CD14-positive monocyte (primary cell): ENCODE data around the gene BRS3. TPM values are rescaled to one million over a fixed set of nuclear protein-coding genes. Genes with fewer than 3 reads are reported as not detected.

ENCODE experiments used
- DNase-seq, 3 donors: peaks; one replicate each; pipeline ENCODE4 v3.0.0-alpha.2; 2011 to 2022
- H2AFZ ChIP-seq: 2 replicates; pipeline ENCODE4 v1.6.0; 2012; ENCODE audit warnings: mild to moderate bottlenecking, low read depth, low read length, inconsistent platforms; ENCODE audit not compliant: insufficient read depth, poor library complexity, severe bottlenecking
- H3K27ac ChIP-seq, 2 donors: 1 replicate in 1 of 2; 2 replicates in 1 of 2; pipeline ENCODE4 v1.5.1; 2012 to 2013; ENCODE audit warnings: low read length in 2 of 2, control low read depth in 1 of 2, inconsistent platforms in 1 of 2, low read depth in 1 of 2, mild to moderate bottlenecking in 1 of 2
- H3K27me3 ChIP-seq, 2 donors: one replicate each; pipeline versions ENCODE4 v1.6.0 to v1.6.1; 2011 to 2013; ENCODE audit warnings: low read length in 2 of 2; ENCODE audit not compliant: control insufficient read depth in 2 of 2, insufficient read depth in 2 of 2
- H3K36me3 ChIP-seq, 2 donors: replicated peaks in 1 of 2; 1 replicate in 1 of 2; 2 replicates in 1 of 2; pipeline versions ENCODE4 v1.5.1 to v1.6.1; 2012 to 2013; ENCODE audit warnings: low read length in 2 of 2, control low read depth in 1 of 2, inconsistent platforms in 1 of 2, mild to moderate bottlenecking in 1 of 2; ENCODE audit not compliant: insufficient read depth in 2 of 2, control insufficient read depth in 1 of 2
- H3K4me1 ChIP-seq, 2 donors: 1 replicate in 1 of 2; 2 replicates in 1 of 2; pipeline versions ENCODE4 v1.5.1 to v1.6.1; 2012 to 2013; ENCODE audit warnings: low read length in 2 of 2, control low read depth in 1 of 2, inconsistent platforms in 1 of 2, mild to moderate bottlenecking in 1 of 2, moderate library complexity in 1 of 2; ENCODE audit not compliant: insufficient read depth in 2 of 2, control insufficient read depth in 1 of 2
- H3K4me2 ChIP-seq: replicated peaks from 2 replicates; pipeline ENCODE3; 2012; ENCODE audit warnings: low read length, moderate library complexity, mild to moderate bottlenecking; ENCODE audit not compliant: poor library complexity, severe bottlenecking; ENCODE audit errors: extremely low read depth
- H3K4me3 ChIP-seq, 3 experiments: fragments of 200-600 bp in 1 of 3; sonication (generic) in 1 of 3; replicated peaks in 1 of 3; 1 replicate in 2 of 3; 2 replicates in 1 of 3; pipeline ENCODE4 v1.5.1; 2011 to 2013; ENCODE audit warnings: low read length in 3 of 3, mild to moderate bottlenecking in 3 of 3, control low read depth in 2 of 3, low read depth in 2 of 3, inconsistent platforms in 1 of 3, moderate library complexity in 1 of 3
- H3K79me2 ChIP-seq: 2 replicates; pipeline ENCODE4 v1.6.0; 2012; ENCODE audit warnings: mild to moderate bottlenecking, control low read depth, inconsistent platforms, low read length, moderate library complexity; ENCODE audit not compliant: insufficient read depth
- H3K9ac ChIP-seq: 2 replicates; pipeline ENCODE4 v1.6.0; 2017; ENCODE audit warnings: low read length, mild to moderate bottlenecking; ENCODE audit not compliant: insufficient read depth, poor library complexity, severe bottlenecking
- H3K9me3 ChIP-seq, 2 donors: replicated peaks in 1 of 2; 1 replicate in 1 of 2; 2 replicates in 1 of 2; pipeline versions ENCODE4 v1.5.1 to v1.6.1; 2012 to 2013; ENCODE audit warnings: low read length in 2 of 2, control low read depth in 1 of 2; ENCODE audit not compliant: control insufficient read depth in 1 of 2, insufficient read depth in 1 of 2
- H4K20me1 ChIP-seq: 2 replicates; pipeline ENCODE4 v1.6.0; 2012; ENCODE audit warnings: mild to moderate bottlenecking, low read length, control low read depth, moderate library complexity; ENCODE audit not compliant: insufficient read depth
- H3K27ac Mint-ChIP-seq, 7 donors: one replicate each; pipeline ENCODE4 v1.8.0; 2020; ENCODE audit warnings: mild to moderate bottlenecking in 7 of 7, mixed read lengths in 7 of 7, moderate library complexity in 6 of 7, inconsistent platforms in 2 of 7
- H3K27me3 Mint-ChIP-seq, 3 donors: one replicate each; pipeline ENCODE4 v1.8.0; 2021 to 2022; ENCODE audit warnings: low read depth in 3 of 3, mild to moderate bottlenecking in 3 of 3, mixed read lengths in 3 of 3, moderate library complexity in 3 of 3, inconsistent platforms in 1 of 3
- H3K36me3 Mint-ChIP-seq, 2 donors: one replicate each; pipeline ENCODE4 v1.8.0; 2020; ENCODE audit warnings: mixed read lengths in 2 of 2, inconsistent platforms in 1 of 2, mild to moderate bottlenecking in 1 of 2
- H3K4me1 Mint-ChIP-seq: one replicate; pipeline ENCODE4 v1.8.0; 2020; ENCODE audit warnings: mild to moderate bottlenecking, mixed read lengths
- H3K4me3 Mint-ChIP-seq, 2 donors: one replicate each; pipeline ENCODE4 v1.8.0; 2020; ENCODE audit warnings: mild to moderate bottlenecking in 2 of 2, mixed read lengths in 2 of 2, moderate library complexity in 1 of 2
- H3K9me3 Mint-ChIP-seq, 7 donors: one replicate each; pipeline ENCODE4 v1.8.0; 2020 to 2022; ENCODE audit warnings: mixed read lengths in 7 of 7, mild to moderate bottlenecking in 6 of 7, moderate library complexity in 6 of 7, inconsistent platforms in 2 of 7
- CTCF ChIP-seq: fragments of 200-600 bp; IDR thresholded peaks from one replicate; pipeline ENCODE4 v1.8.0; 2022; ENCODE audit warnings: antibody characterized with exemption, mild to moderate bottlenecking
- WGBS: methylation state at CpG from one replicate; pipeline ENCODE4 v1.1.5; 2013; ENCODE audit warnings: missing lambda C conversion rate; ENCODE audit not compliant: insufficient coverage; 5-methylcytosine and 5-hydroxymethylcytosine counted together
- intact Hi-C, 2 donors: fragments of 100-400 bp; cut with micrococcal nuclease; formaldehyde crosslinking; loops; one replicate each; pipeline versions ENCODE4 v1.15.0 to v1.15.1; 2023
- polyA plus RNA-seq, 3 donors: library from polyadenylated mRNA; depleted of rRNA in 1 of 3; unstranded in 2 of 3; stranded (reverse) in 1 of 3; fragments of 300-500 nt in 2 of 3; fragments of >200 nt in 1 of 3; fragmentation: Illumina TruSeq in 2 of 3; gene quantifications; 1 replicate in 2 of 3; 2 replicates in 1 of 3; pipeline ENCODE4 v1.2.3, GENCODE V29; 2012 to 2021

Gene BRS3
- polyA plus RNA-seq, 3 donors: not detected

GRCh38 chrX:136519069-136519468, 31.3 kb downstream of the BRS3 start:
- H3K4me3 ChIP-seq: no peak overlapping the region
- H3K27ac ChIP-seq: no peak overlapping the region
- no peaks in the 10 kb centered on the region for H3K36me3 Mint-ChIP-seq
- H3K4me3 Mint-ChIP-seq: no peak overlapping the region
- H3K9me3 ChIP-seq: no peaks in the 10 kb centered on the region
- H3K27ac Mint-ChIP-seq: no peak overlapping the region
- intact Hi-C loops: no loop called here
- DNase-seq: no peak
- no peak overlapping the region for H2AFZ ChIP-seq
- H3K27me3 ChIP-seq: peaks cover 0 to 5% of the 10 kb centered on the region in 2 donors
- H3K4me1 Mint-ChIP-seq: no peaks in the 10 kb centered on the region
- no peaks in the 10 kb centered on the region for H3K4me1 ChIP-seq
- no peaks in the 10 kb centered on the region for H3K79me2 ChIP-seq
- no peak overlapping the region for H3K4me2 ChIP-seq
- peaks cover 0 to 2% (median 1%) of the 10 kb centered on the region in 3 donors for H3K27me3 Mint-ChIP-seq
- H3K9ac ChIP-seq: no peak overlapping the region
- no peaks in the 10 kb centered on the region for H3K36me3 ChIP-seq
- H4K20me1 ChIP-seq: no peaks in the 10 kb centered on the region
- peaks cover 0 to 2% (median 0%) of the 10 kb centered on the region in 7 donors for H3K9me3 Mint-ChIP-seq
- 89% methylated on average over 2 of the region's 5 CpGs for WGBS
- no peak for TF ChIP-seq CTCF

GRCh38 chrX:136523770-136524169, 36.0 kb downstream of the BRS3 start:
- no peak overlapping the region for H3K27ac Mint-ChIP-seq
- no peak overlapping the region for H3K4me3 Mint-ChIP-seq
- H3K4me3 ChIP-seq: no peak overlapping the region
- no peaks in the 10 kb centered on the region for H4K20me1 ChIP-seq
- no peaks in the 10 kb centered on the region for H3K9me3 ChIP-seq
- H3K9ac ChIP-seq: no peak overlapping the region
- peaks cover 0 to 2% of the 10 kb centered on the region in 2 donors for H3K27me3 ChIP-seq
- H3K27me3 Mint-ChIP-seq: peaks cover 0 to 6% (median 3%) of the 10 kb centered on the region in 3 donors
- H2AFZ ChIP-seq: no peak overlapping the region
- H3K4me1 Mint-ChIP-seq: no peaks in the 10 kb centered on the region
- H3K27ac ChIP-seq: no peak overlapping the region
- no peak overlapping the region for H3K4me2 ChIP-seq
- intact Hi-C loops: no loop called here
- no peaks in the 10 kb centered on the region for H3K79me2 ChIP-seq
- H3K36me3 ChIP-seq: no peaks in the 10 kb centered on the region
- DNase-seq: no peak
- H3K9me3 Mint-ChIP-seq: peaks cover 0 to 2% (median 1%) of the 10 kb centered on the region in 7 donors
- no peaks in the 10 kb centered on the region for H3K4me1 ChIP-seq
- no peaks in the 10 kb centered on the region for H3K36me3 Mint-ChIP-seq
- no peak for TF ChIP-seq CTCF
